ENCODE measurements around the gene POU3F4.

GRCh38 chrX:83535417-83536196 lies 27.5 kb downstream of the POU3F4 start:
- TF ChIP-seq EP300 (IDR thresholded peaks at IDR 0.05): no peak
- TF ChIP-seq CTCF (IDR thresholded peaks at IDR 0.05): no peak
- no peak for TF ChIP-seq POLR2A (IDR thresholded peaks at IDR 0.05; ENCODE audit: low read depth)
- no peak for TF ChIP-seq POLR2AphosphoS5 (IDR thresholded peaks at IDR 0.05)
